ENCODE results near the gene NFE2L1. TPM values are rescaled to one million over a fixed set of nuclear protein-coding genes. Genes with fewer than 3 reads are reported as not detected.
A peak's percentile ranks its signal among the peaks of the same experiment; 100 is the strongest.

NFE2L1 gene
- total RNA-seq, 1 donor from 2014 or later, result 426 TPM

DNA sequence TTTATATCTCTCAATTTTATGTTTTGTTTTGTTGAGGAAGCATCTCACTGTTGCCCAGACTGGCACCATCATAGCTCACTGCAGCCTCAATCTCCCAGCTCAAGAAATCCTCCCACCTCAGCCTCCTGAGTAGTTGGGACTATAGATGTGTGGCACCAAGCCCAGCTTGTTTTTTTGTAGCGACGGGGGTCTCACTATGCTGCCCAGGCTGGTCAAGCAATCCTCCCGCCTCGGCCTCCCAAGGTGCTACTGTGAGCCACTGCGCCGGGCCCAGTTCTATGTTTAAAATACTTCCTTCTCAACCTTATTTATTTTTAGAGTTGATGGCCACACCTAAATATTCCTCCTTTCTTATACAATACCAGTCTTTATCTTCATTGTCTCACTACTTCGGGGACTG lies 1.9 kb upstream of the NFE2L1 start:
- no peak for DNase-seq (ENCODE audit: low read depth)

DNA sequence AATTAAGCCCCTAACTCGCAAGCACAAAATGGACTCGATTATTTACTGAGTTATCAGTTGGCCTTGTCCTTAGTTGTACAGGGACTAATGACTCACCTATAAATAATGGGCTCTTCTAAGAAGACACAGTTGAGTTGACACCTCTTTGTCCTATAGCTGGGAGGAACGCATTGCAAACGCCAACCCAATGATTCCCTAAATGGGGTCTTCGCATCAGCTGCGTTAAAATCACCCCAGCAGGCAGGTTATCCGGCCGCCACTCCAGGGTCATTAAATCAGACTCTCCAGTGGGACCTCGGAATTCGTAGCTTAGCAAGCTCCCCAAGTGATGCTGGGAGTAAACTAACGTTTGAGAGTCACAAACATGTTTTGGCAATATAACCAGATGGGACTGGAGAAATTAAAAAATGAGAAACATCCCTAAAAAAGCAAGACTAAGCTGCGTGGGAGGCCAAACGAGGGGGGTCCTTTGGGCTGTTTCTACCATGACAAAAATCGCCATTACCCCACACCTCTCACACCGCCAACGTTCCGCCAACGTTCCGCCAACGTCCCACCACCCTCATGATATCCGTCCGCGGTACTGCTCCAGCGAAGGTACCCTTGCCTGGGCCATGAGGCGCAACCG lies 932 bp upstream of the NFE2L1 start:
- DNase-seq (ENCODE audit: low read depth), result peak; percentile 47

DNA sequence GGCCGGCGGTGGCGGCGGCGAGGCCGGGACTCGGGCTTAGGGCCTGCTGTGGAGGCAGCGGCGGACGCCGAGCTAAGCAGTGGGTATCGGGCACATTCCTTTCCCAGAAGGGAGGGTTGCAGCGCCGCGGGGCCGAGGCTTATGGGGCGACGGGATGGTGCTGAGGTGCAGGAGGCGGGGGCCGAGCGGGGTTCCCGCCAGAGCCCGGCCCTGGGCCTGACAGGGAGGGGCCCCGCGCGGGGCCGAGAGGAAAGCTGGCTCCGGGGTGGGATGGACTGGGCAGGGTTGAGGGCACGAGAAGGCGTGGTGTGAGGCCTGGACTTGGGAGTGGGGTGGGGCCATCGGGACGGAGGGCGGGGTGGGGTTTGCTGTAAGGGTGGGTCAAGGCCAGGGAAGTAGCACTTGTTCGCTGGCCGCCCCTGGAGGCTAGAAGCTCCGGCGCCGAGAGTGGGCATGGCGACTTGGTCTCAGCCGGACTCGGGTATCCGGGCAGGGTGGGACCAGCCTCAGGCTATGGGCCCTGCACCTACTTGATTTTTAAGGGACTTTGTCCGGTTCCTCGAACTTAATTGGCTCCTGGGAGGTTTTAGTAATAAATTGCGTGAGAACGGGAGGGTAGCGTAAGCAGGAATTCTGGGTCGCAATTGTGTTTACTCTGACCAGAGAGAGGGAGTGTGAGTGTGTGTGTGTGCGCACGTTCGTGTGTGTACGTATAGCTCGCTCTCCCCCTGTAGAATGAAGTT lies 396 bp downstream of the NFE2L1 start:
- peak; percentile 97 for DNase-seq (ENCODE audit: low read depth)

DNA sequence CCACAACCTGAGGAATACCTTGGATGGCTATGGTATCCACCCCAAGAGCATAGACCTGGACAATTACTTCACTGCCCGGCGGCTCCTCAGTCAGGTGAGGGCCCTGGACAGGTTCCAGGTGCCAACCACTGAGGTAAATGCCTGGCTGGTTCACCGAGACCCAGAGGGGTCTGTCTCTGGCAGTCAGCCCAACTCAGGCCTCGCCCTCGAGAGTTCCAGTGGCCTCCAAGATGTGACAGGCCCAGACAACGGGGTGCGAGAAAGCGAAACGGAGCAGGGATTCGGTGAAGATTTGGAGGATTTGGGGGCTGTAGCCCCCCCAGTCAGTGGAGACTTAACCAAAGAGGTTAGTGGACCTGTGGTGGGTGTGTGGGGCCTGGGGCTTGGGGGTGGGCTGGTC lies 3.1 kb downstream of the NFE2L1 start:
- no peak for DNase-seq (ENCODE audit: low read depth)

DNA sequence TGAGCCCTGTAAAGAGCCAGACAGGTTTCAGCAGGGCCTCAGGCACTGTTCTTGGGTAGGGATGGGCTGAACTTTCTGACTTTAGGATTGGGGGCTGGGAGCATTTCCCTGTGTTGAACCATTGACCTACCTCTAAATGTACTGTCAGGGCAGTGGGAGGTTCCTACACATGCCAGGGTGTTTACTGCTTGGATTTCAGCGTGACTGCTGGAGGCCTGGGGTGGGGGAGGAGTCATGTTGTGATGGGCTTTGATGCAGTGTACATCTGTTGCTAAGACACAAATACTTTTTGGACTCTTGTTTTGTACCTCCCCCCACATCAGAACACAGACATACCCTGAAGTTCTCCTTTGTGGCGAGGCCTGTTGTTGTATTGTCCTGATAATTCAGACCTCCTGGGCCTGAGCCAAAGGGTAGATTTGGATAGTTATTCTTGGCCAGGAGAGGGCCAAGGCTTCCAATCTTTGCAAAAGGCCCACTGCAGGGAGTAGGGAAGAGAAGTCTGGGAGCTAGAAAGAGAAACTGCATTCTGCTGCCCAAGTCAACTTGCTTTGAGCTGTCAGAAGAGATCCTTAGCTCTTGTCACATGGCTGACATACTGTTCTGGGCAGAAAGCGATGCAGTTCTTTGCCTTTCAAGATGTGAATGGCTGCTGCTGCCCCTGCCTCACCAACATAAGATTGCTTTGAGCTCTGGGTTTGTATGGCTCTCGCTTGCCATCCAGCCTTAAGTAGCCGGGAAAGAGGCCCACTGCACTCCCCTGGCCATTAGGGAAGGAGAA lies 3.7 kb downstream of the NFE2L1 start:
- peak; percentile 95 for DNase-seq (ENCODE audit: low read depth)

DNA sequence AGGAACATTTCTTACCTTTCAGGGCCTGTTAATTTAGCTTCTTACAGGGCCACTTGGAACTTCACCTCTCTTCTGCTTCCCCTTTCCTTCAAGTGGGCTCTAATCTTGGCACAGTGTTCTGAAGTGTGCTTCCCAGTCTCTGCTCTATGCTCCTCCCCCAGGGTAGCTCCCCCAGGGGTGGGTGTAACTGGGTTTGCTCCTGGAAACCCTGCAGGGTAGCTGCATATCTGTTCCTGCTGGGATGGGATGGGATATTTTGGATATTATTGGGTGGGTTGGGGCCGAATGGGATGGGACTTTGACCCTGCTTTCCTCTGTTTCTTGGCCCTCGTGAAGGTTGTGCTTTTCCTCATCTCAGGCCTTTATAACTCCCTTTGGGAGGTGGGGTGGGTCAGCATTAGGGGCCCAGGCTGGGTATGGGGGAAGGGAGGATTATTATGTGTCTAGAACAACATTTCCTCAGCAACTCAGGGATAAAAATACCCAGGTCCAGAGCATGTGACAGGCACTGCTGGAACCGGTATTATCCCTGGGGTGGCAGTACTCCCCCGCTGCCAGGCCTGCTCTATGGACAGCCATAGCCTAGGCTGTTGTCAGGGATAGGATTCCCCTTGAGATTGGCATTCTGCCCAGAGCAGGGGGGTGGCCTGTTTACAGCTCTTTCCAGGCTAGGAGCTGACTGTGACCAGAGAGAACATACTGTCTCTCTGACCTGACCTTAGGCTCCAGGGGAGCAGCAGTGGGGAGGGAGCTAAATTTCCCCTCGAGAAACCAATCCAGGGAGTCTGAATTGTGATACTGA lies 5.0 kb downstream of the NFE2L1 start:
- peak; percentile 90 for DNase-seq (ENCODE audit: low read depth)

DNA sequence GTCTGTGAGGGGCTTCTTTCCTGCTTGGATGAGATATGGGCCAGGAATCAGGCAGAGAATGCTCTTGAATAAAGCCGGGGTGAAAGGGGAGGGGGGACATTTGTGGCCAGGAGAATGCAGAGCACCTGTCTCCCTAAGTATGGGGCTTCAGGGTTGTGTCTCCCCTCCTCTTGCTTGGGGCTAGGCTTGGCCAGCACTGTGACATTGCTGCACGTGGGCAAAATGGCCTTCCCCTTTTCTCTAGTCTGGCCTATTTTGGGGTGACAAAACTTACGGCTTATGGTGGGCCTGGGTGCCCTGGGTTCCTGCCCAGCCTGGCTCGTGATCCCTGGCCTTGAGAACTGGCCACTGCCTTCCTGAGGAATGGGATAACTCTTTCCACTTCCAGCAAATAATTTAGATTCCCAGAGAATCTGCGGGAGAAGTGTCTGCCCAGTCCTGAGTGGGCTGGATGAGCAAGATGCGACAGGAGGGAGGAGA lies 5.6 kb downstream of the NFE2L1 start:
- DNase-seq (ENCODE audit: low read depth), result no peak

DNA sequence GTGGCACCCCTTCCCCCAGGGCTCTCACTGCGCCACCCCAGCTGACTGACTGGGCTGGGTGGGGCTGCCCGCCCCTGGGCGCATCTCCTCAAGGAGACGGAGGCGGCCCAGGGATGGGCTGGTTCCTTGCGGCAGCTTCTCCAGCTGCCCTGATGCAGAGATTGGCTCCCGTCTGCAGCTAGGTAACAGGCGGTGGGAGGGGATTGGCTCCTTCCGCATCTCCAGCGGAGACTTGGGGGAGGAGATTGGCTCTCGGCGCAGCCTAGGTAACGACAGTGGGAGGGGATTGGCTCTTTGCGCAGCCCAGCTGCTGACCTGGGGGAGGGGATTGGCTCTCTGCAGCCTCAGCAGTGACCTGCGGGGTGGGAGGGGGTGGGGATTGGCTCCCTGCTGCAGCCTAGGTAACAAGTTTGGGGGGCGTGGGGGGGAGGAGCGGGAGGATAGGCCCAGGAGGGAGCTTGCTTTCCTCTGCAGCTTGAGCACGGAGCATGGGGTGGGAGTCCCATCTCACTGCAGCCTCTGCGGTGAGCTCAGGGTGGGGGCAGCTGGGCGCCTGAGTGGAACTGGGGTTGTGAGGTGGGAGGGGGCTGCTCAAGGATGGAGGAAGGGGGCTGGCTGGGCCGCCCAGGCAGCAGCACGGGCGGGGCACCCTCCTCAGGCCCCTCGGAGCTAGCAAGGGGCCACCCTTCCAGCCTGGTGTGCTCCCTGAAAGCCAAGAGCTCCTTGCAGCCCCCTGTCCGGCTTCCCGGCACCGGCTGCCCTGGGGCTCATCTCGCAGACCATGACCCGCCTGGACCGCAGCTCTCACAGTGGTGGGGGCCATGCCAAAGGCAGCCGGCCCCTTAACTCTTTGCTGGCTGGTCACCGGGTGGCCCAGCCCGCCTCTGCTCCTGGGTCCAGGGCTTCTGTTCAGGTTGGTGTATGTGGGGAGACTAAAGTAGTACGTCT lies 6.4 kb downstream of the NFE2L1 start:
- DNase-seq (ENCODE audit: low read depth), result peak; percentile 32

DNA sequence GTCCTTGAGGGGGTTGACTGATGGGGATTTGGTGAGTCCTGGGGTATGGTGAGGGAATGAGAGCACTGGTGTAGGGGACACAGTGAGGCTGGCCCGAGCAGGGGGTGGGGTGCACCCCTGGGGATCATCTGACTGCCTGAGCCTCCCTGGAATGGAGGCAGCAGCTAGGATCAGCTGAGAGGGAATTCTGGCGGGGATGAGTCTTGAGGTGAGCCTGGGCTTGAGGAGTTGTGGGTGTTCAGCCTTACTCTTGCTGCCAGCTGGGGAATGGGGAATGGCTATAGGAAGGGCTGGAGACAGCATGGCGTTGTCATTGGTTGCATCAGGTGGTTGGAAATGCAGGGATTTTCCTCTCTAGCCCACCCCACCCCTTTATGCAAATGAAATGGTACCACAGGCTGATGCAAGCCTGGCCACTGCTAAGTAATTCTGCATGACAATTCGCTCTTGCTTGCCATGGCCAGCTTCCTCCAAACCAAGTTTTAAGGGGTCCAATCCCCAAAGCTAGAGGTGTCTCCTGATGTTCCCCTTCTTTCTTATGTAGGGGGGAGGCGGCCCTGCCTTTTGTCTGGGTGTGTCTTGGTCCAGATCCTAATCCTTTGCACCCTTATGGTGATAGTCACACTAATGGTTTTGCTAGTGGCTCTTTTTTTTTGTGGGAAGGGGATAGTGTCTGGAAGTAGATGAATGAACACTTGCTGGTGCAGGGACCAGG lies 7.5 kb downstream of the NFE2L1 start:
- no peak for DNase-seq (ENCODE audit: low read depth)

DNA sequence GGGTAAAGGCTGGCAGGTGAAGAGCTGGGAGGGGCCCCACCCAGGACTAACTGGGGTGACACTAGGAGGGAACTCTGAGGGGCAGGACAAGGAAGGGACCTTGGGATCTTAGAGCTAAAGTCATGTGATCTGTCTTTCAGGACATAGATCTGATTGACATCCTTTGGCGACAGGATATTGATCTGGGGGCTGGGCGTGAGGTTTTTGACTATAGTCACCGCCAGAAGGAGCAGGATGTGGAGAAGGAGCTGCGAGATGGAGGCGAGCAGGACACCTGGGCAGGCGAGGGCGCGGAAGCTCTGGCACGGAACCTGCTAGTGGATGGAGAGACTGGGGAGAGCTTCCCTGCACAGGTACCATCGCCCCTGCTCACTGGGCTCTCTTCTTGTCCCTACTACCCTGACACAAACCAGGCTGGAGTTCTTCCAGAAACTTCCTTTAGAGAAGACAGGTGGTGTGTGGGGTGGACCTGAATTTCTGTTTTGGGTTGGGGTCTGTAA lies 8.1 kb downstream of the NFE2L1 start:
- DNase-seq (ENCODE audit: low read depth), result no peak

DNA sequence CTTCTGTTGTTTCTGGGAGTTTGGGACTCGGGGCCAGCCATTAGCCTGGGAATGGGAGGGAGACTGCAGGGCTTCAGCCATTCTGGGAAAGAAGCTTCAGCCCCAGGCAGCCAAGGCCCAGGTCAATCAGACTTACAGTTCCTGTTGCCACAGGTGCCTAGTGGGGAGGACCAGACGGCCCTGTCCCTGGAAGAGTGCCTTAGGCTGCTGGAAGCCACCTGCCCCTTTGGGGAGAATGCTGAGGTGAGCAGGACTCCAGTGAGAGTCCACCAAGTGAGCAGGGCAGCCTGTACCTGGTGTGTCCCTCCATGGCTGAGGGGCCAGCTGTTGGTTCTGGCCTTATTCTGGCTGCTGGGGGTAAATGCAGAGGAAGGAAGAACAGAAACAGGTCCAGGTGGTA lies 8.7 kb downstream of the NFE2L1 start:
- no peak for DNase-seq (ENCODE audit: low read depth)

DNA sequence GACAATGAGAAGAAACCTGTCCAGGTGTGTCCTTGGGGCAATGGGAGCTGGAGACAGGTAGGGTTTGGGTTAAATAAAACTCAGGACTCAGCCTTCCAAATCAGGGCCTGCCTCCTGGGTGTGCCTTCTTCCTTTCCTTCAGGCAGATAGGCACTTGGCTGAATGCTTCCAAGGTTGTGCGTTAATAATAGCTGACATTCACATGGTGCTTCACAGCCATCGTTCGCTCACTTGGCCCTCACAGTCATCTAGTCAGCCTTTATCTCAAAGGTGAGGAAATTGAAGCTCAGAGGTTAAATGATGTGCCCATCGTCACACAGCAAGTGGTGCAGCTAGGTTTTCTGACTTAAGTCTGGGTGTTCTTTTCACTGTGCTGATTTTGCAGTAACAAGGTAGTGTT lies 9.5 kb downstream of the NFE2L1 start:
- DNase-seq (ENCODE audit: low read depth), result no peak

DNA sequence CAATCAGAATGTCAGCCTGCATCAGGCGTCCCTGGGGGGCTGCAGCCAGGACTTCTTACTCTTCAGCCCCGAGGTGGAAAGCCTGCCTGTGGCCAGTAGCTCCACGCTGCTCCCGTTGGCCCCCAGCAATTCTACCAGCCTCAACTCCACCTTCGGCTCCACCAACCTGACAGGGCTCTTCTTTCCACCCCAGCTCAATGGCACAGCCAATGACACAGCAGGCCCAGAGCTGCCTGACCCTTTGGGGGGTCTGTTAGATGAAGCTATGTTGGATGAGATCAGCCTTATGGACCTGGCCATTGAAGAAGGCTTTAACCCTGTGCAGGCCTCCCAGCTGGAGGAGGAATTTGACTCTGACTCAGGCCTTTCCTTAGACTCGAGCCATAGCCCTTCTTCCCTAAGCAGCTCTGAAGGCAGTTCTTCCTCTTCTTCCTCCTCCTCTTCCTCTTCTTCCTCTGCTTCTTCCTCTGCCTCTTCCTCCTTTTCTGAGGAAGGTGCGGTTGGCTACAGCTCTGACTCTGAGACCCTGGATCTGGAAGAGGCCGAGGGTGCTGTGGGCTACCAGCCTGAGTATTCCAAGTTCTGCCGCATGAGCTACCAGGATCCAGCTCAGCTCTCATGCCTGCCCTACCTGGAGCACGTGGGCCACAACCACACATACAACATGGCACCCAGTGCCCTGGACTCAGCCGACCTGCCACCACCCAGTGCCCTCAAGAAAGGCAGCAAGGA lies 10.4 kb downstream of the NFE2L1 start:
- no peak for DNase-seq (ENCODE audit: low read depth)

DNA sequence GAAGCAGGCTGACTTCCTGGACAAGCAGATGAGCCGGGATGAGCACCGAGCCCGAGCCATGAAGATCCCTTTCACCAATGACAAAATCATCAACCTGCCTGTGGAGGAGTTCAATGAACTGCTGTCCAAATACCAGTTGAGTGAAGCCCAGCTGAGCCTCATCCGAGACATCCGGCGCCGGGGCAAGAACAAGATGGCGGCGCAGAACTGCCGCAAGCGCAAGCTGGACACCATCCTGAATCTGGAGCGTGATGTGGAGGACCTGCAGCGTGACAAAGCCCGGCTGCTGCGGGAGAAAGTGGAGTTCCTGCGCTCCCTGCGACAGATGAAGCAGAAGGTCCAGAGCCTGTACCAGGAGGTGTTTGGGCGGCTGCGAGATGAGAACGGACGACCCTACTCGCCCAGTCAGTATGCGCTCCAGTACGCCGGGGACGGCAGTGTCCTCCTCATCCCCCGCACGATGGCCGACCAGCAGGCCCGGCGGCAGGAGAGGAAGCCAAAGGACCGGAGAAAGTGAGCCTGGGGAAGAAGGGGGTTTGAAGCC lies 11.0 kb downstream of the NFE2L1 start:
- DNase-seq (ENCODE audit: low read depth), result no peak

DNA sequence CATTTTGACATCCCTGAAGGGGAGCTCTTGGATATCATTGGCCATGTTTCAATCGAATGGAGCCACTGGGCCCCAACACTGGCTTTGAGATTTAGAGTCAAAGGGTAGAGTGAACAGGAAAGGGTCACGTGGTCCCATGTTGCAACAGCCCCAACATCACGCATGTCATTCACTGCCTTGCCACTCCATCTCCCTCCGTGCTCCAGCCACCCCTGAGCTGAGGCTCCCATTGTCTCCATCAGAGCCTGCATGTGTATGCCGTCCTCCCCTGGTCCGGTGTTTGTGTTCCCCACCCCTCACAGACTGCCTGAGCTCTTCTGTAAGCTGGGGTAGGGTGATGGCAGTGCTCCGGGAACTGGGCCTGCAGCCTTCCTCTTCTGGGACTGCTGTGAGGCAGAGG lies 12.1 kb downstream of the NFE2L1 start:
- no peak for DNase-seq (ENCODE audit: low read depth)

DNA sequence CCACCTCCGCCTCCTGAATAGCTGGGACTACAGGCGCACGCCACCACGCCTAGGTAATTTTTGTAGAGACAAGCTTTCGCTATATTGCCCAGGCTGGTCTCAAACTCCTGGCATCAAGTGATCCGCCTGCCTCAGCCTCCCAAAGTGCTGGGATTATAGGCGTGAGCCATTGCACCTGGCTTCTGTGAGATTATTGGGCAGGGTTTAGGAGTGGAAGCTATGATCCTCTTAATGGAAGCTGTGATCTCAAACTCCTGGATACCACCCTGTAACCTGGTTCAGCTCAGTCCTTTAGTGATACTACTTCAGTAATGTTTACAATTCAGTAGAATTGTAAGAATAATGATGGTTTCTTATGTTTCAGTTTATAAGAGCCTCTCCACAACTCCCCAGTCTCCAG lies 14.1 kb downstream of the NFE2L1 start:
- no peak for DNase-seq (ENCODE audit: low read depth)

DNA sequence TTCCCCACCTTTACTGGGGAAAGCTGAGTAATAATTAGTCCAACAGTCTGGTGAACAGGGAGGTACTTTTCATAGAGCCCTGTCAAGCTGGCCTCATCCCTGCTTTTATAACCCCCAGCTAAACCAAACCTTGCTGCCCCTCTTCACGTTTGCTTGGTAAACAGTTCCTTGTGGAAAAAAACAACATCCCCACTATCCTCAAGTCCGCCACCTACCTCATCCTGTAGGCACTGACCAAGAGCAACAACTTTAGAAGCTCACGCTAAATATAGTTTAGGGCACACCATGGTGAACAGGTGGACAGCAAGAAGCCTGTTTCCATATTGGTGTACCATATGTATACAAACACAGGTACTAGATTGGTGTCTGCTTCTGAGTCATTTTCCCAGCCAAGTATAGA lies 16.5 kb downstream of the NFE2L1 start:
- peak; percentile 58 for DNase-seq (ENCODE audit: low read depth)

DNA sequence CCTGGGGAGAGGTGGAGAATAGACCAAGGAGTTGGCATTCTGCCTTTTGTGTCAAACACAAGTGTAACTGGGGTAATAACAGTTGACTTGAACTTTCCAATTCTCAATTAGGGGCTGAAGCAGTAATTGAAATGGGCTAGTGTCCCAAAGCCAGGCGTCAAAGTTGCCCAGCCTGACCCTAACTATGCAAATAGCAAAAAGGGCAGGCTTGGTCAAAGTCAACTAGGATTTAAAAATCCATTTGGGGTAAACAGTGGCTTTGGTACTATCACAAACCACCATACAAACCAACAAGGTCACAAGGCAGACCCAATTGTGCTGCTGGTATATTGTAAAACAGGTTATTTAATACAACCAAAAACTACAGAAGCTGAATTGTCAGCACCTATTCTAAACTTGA lies 18.0 kb downstream of the NFE2L1 start:
- no peak for DNase-seq (ENCODE audit: low read depth)
